K562 (cell line): ENCODE results near the gene CDRT4.

Source experiments
- CBFB ChIP-seq: sonication (generic); formaldehyde crosslinking; IDR thresholded peaks from 2 replicates; pipeline ENCODE4 v1.4.0; 2020; ENCODE audit warnings: mild to moderate bottlenecking, missing genetic modification reagents
- ETS2 ChIP-seq: IDR thresholded peaks from 2 replicates; pipeline ENCODE4 v1.6.1; 2016; ENCODE audit warnings: borderline replicate concordance, missing genetic modification characterization, mild to moderate bottlenecking, moderate library complexity, missing compliant biosample characterization; ENCODE audit not compliant: poor library complexity, severe bottlenecking
- NFE2 ChIP-seq: IDR thresholded peaks from 2 replicates; pipeline ENCODE4 v1.6.1; 2014; ENCODE audit warnings: antibody characterized with exemption, low read depth
- RAD51 ChIP-seq: fragments of 450-650 bp; IDR thresholded peaks from 2 replicates; pipeline ENCODE4 v1.7.1; 2016; ENCODE audit warnings: low read depth, mild to moderate bottlenecking, borderline replicate concordance
- TBL1XR1 ChIP-seq, 2 experiments: IDR thresholded peaks; 2 replicates each; pipeline ENCODE4 v1.6.1; 2012; ENCODE audit warnings: improper control_type of control experiment in 2 of 2, low read length in 2 of 2, mild to moderate bottlenecking in 1 of 2
- ZBTB17 ChIP-seq: fragments of 450-650 bp; formaldehyde crosslinking; IDR thresholded peaks from 2 replicates; pipeline ENCODE4 v1.4.0; 2020; ENCODE audit warnings: mild to moderate bottlenecking
- TF ChIP-seq, protein P1 (sequence below), 3 experiments: IDR thresholded peaks in 2 of 3; conservative IDR thresholded peaks in 1 of 3; 2 replicates each; pipeline ENCODE4 v1.5.1; 2011 to 2012; ENCODE audit warnings: low read length in 3 of 3, mild to moderate bottlenecking in 3 of 3, control low read depth in 2 of 3, improper control_type of control experiment in 1 of 3, inconsistent platforms in 1 of 3, low read depth in 1 of 3, mixed read lengths in 1 of 3, moderate library complexity in 1 of 3; ENCODE audit not compliant: insufficient read depth in 2 of 3

DNA sequence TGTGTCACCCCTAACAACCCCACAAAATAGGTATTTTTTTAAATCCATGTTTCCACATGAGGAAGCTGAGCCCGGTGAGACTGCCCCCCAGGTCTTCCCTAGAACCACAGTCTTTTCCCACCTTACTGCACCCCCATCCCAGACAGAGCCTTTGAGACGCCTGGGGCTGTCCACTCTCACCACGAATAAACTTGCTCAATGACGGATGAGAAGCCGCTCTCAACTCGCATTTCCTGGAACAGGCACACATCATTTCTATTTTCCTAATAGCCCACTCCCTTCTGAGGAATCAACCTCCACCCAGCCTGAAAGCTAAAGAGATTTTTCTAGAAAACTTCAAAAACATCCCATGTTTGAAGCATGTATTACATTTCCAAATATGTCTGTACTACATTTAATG lies 14.1 kb upstream of the CDRT4 start:
- no peak for TF ChIP-seq TBL1XR1 (IDR thresholded peaks at IDR 0.05; ENCODE audit: low read length in 2 of 2)
- TF ChIP-seq CBFB: no peak
- no peak for TF ChIP-seq ZBTB17
- no peak for TF ChIP-seq NFE2
- no peak for TF ChIP-seq ETS2 (tag)
- no peak for TF ChIP-seq RAD51
- TF ChIP-seq, protein P1, sequence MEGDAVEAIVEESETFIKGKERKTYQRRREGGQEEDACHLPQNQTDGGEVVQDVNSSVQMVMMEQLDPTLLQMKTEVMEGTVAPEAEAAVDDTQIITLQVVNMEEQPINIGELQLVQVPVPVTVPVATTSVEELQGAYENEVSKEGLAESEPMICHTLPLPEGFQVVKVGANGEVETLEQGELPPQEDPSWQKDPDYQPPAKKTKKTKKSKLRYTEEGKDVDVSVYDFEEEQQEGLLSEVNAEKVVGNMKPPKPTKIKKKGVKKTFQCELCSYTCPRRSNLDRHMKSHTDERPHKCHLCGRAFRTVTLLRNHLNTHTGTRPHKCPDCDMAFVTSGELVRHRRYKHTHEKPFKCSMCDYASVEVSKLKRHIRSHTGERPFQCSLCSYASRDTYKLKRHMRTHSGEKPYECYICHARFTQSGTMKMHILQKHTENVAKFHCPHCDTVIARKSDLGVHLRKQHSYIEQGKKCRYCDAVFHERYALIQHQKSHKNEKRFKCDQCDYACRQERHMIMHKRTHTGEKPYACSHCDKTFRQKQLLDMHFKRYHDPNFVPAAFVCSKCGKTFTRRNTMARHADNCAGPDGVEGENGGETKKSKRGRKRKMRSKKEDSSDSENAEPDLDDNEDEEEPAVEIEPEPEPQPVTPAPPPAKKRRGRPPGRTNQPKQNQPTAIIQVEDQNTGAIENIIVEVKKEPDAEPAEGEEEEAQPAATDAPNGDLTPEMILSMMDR (IDR thresholded peaks at IDR 0.05 in 2 of 3, conservative IDR thresholded peaks at IDR 0.05 in 1 of 3; ENCODE audit: insufficient read depth in 2 of 3, low read depth in 1 of 3, low read length in 3 of 3): no peak
